Astrocyte (in vitro differentiated cells and primary cell): Measurements from ENCODE around the gene PLA2R1. TPM values are rescaled to one million over a fixed set of nuclear protein-coding genes. Genes with fewer than 3 reads are reported as not detected.
A peak's percentile ranks its signal among the peaks of the same experiment; 100 is the strongest.

Experiments used
- DNase-seq: peaks from one replicate; pipeline ENCODE4 v3.0.0-alpha.2; 2010; ENCODE audit warnings: low read depth
- FAIRE-seq: peaks from 2 replicates; lab custom pipeline; 2011; peaks lifted over from hg19 to GRCh38; lab: Jason Lieb, UNC
- H2AFZ ChIP-seq: 2 replicates; pipeline ENCODE4 v1.6.0; 2012; ENCODE audit warnings: low read depth, low read length, inconsistent platforms
- H3K27ac ChIP-seq: 2 replicates; pipeline ENCODE4 v1.5.1; 2011; ENCODE audit warnings: low read depth, low read length, inconsistent platforms
- H3K27me3 ChIP-seq: 2 replicates; pipeline ENCODE4 v1.6.0; 2011; ENCODE audit warnings: low read length, inconsistent platforms; ENCODE audit not compliant: insufficient read depth
- H3K36me3 ChIP-seq: 2 replicates; pipeline ENCODE4 v1.5.1; 2011; ENCODE audit warnings: low read length, inconsistent platforms; ENCODE audit not compliant: insufficient read depth
- H3K4me1 ChIP-seq: 2 replicates; pipeline ENCODE4 v1.5.1; 2011; ENCODE audit warnings: low read length, inconsistent platforms; ENCODE audit not compliant: insufficient read depth
- H3K4me2 ChIP-seq: 2 replicates; pipeline ENCODE4 v1.6.0; 2012; ENCODE audit warnings: low read length, inconsistent platforms
- H3K4me3 ChIP-seq: 2 replicates; pipeline ENCODE4 v1.5.1; 2011; ENCODE audit warnings: low read depth, mild to moderate bottlenecking, low read length, inconsistent platforms; ENCODE audit not compliant: insufficient read depth
- H3K79me2 ChIP-seq: 2 replicates; pipeline ENCODE4 v1.6.0; 2012; ENCODE audit warnings: mild to moderate bottlenecking, low read length, inconsistent platforms; ENCODE audit not compliant: insufficient read depth
- H3K9ac ChIP-seq: 2 replicates; pipeline ENCODE4 v1.6.0; 2012; ENCODE audit warnings: mild to moderate bottlenecking, low read length, inconsistent platforms
- H3K9me3 ChIP-seq: 2 replicates; pipeline ENCODE4 v1.5.1; 2012; ENCODE audit warnings: low read depth, mild to moderate bottlenecking, low read length, inconsistent platforms; ENCODE audit not compliant: insufficient read depth
- H4K20me1 ChIP-seq: 2 replicates; pipeline ENCODE4 v1.6.0; 2012; ENCODE audit warnings: low read length, inconsistent platforms; ENCODE audit not compliant: insufficient read depth
- H3K27ac Mint-ChIP-seq: one replicate; pipeline ENCODE4 v1.8.0; 2021; ENCODE audit warnings: mild to moderate bottlenecking, mixed read lengths; ENCODE audit not compliant: unreplicated experiment
- H3K27me3 Mint-ChIP-seq: one replicate; pipeline ENCODE4 v1.8.0; 2021; ENCODE audit warnings: low read depth, mixed read lengths; ENCODE audit not compliant: unreplicated experiment
- H3K36me3 Mint-ChIP-seq: one replicate; pipeline ENCODE4 v1.8.0; 2021; ENCODE audit warnings: low read depth, mixed read lengths; ENCODE audit not compliant: unreplicated experiment
- H3K4me1 Mint-ChIP-seq: one replicate; pipeline ENCODE4 v1.8.0; 2021; ENCODE audit warnings: low read depth, mixed read lengths; ENCODE audit not compliant: unreplicated experiment
- H3K4me3 Mint-ChIP-seq: one replicate; pipeline ENCODE4 v1.8.0; 2021; ENCODE audit warnings: mild to moderate bottlenecking, moderate library complexity, mixed read lengths; ENCODE audit not compliant: unreplicated experiment
- H3K9me3 Mint-ChIP-seq: one replicate; pipeline ENCODE4 v1.8.0; 2021; ENCODE audit warnings: mild to moderate bottlenecking, mixed read lengths; ENCODE audit not compliant: unreplicated experiment
- EZH2 ChIP-seq: IDR thresholded peaks from 2 replicates; pipeline ENCODE4 v1.6.1; 2012; ENCODE audit warnings: mild to moderate bottlenecking, low read length, inconsistent platforms; ENCODE audit not compliant: insufficient read depth
- total RNA-seq: library from RNA; stranded (reverse); gene quantifications from 2 replicates; pipeline ENCODE4 v1.2.1, GENCODE V29; 2021
- TF ChIP-seq, protein P1 (sequence below): IDR thresholded peaks from 2 replicates; pipeline ENCODE4 v1.5.1; 2011; ENCODE audit warnings: low read depth, mild to moderate bottlenecking, inconsistent platforms, low read length, moderate library complexity; ENCODE audit not compliant: insufficient read depth

PLA2R1 gene
- total RNA-seq, 1 donor from 2014 or later, result 7.1 TPM

- Mint-ChIP-seq H3K27ac (no peak within 1 kb of the TSS), H3K4me1 (peaks cover 3% of the 10 kb centered on the region), H3K27me3 (peaks cover 59% of the 10 kb centered on the region), H3K9me3 (no peaks in the 10 kb centered on the region), H3K36me3 (no peaks in the 10 kb centered on the region), H3K4me3 (peak within 1 kb of the TSS; percentile 31)
- TF ChIP-seq EZH2, result peak; percentile 61
- TF ChIP-seq, protein P1, sequence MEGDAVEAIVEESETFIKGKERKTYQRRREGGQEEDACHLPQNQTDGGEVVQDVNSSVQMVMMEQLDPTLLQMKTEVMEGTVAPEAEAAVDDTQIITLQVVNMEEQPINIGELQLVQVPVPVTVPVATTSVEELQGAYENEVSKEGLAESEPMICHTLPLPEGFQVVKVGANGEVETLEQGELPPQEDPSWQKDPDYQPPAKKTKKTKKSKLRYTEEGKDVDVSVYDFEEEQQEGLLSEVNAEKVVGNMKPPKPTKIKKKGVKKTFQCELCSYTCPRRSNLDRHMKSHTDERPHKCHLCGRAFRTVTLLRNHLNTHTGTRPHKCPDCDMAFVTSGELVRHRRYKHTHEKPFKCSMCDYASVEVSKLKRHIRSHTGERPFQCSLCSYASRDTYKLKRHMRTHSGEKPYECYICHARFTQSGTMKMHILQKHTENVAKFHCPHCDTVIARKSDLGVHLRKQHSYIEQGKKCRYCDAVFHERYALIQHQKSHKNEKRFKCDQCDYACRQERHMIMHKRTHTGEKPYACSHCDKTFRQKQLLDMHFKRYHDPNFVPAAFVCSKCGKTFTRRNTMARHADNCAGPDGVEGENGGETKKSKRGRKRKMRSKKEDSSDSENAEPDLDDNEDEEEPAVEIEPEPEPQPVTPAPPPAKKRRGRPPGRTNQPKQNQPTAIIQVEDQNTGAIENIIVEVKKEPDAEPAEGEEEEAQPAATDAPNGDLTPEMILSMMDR, result no peak
- H3K79me2 ChIP-seq, result no peaks in the 10 kb centered on the region
- H3K9ac ChIP-seq, result no peak within 1 kb of the TSS
- peak within 1 kb of the TSS; percentile 81 for H2AFZ ChIP-seq
- no peaks in the 10 kb centered on the region for H3K9me3 ChIP-seq
- DNase-seq (no peak), FAIRE-seq (no peak)
- no peak within 1 kb of the TSS for H3K27ac ChIP-seq
- H3K36me3 ChIP-seq, result no peaks in the 10 kb centered on the region
- H3K27me3 ChIP-seq, result peaks cover 11% of the 10 kb centered on the region
- no peaks in the 10 kb centered on the region for H4K20me1 ChIP-seq
- H3K4me2 ChIP-seq, result peak within 1 kb of the TSS; percentile 81
- H3K4me3 ChIP-seq, result peak within 1 kb of the TSS; percentile 31
- H3K4me1 ChIP-seq, result peaks cover 4% of the 10 kb centered on the region
Observed at GRCh38 chr2:159904127-159904958, 158.1 kb downstream of the PLA2R1 start, which contains the start of gene LY75. Gene LY75, minus strand, starts transcription at chr2:159904756.

DNA sequence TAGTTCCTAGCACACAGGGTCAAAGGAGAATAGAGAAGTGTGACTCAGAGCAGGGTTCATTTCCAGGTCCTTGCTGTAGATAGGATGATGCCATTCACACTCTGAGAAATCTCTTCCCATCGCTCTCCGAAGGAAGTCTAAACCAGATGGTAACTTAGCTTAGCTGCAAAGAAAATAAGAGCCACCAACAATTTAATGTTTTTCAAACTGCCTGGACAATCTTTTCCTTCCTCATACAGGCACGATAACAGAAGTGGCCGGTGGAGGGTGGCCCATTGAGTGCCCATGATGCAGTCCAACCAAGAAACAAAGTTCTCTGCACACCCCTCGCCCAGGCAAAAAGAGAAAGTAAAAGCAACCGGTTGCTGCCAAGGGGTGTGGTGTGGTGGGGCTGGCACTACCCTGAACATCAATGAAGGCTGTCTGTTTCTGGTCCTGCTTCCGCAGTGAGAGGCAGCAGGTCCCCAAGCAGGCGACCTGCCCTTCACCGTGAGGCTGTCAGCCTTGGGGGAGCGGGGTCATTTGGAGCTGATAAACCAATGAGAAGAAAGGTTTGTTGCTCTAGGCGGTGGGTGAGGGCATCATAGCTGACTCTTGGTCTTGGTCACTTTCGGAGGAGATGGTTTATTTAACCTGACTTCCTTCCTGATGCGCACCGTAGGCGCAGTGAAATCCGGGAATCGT lies 158.8 kb downstream of the PLA2R1 start:
- Mint-ChIP-seq H3K27ac (no peak overlapping the region), H3K36me3 (no peaks in the 10 kb centered on the region), H3K9me3 (no peaks in the 10 kb centered on the region), H3K4me1 (peaks cover 3% of the 10 kb centered on the region), H3K27me3 (peaks cover 62% of the 10 kb centered on the region), H3K4me3 (peak overlapping the region; percentile 31)
- H3K27ac ChIP-seq, result no peak overlapping the region
- FAIRE-seq (no peak), DNase-seq (no peak)
- H3K4me2 ChIP-seq, result peak overlapping the region; percentile 81
- no peaks in the 10 kb centered on the region for H3K9me3 ChIP-seq
- H4K20me1 ChIP-seq, result no peaks in the 10 kb centered on the region
- peak overlapping the region; percentile 29 for H3K4me3 ChIP-seq
- H3K79me2 ChIP-seq, result no peaks in the 10 kb centered on the region
- H3K36me3 ChIP-seq, result no peaks in the 10 kb centered on the region
- H3K27me3 ChIP-seq, result peaks cover 11% of the 10 kb centered on the region
- peak overlapping the region; percentile 55 for H2AFZ ChIP-seq
- no peak overlapping the region for H3K9ac ChIP-seq
- TF ChIP-seq, protein P1, result no peak
- TF ChIP-seq EZH2, result no peak
- peaks cover 4% of the 10 kb centered on the region for H3K4me1 ChIP-seq
